Left hindlimb (tissue), 1 donor: ENCODE measurements around the gene ATP2A3.

Experiments used
- DNase-seq: peaks from one replicate; pipeline ENCODE4 v3.0.0-alpha.2; 2018

ATP2A3 gene

DNA sequence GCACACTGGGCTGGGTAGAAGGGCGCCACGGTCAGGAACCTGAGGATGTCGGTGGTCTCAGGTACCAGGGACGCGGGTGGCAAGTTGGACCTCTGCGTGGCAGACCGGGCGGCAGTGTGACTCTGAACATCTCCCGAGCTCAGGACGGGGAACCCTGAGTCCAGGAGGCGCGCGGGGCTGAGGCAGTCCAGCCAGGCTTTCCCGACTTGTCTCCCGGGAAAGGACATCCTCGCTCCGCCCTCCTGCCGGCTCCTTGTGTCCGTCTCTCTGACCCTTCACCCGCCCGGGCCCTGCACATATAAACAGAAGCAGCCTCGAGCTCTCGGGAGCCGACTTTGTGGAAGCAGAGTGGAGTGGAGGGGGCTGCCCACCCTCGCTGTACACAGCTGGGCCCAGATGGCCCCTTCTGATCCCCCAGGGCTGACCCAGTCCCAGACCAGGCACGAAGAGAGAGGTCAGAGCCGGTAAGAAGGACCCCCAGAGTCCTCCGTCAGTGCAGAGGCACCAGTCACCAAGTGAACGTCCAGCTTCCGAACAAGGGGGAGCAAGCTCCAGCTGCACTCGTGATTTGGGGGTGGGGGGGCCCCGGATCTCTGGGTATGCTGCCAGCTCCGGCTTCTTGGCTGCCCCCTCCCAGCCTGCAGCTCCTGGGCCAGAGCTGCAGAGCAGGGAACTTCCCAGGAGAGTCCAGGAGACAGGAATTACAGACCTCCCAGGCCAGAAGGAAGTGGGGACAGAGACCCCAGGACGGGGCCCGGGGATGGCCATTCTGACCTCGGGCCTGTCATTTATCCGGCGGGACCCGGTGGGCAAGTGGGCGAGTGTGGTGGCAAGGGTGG lies 39.5 kb downstream of the ATP2A3 start:
- DNase-seq, result no peak

DNA sequence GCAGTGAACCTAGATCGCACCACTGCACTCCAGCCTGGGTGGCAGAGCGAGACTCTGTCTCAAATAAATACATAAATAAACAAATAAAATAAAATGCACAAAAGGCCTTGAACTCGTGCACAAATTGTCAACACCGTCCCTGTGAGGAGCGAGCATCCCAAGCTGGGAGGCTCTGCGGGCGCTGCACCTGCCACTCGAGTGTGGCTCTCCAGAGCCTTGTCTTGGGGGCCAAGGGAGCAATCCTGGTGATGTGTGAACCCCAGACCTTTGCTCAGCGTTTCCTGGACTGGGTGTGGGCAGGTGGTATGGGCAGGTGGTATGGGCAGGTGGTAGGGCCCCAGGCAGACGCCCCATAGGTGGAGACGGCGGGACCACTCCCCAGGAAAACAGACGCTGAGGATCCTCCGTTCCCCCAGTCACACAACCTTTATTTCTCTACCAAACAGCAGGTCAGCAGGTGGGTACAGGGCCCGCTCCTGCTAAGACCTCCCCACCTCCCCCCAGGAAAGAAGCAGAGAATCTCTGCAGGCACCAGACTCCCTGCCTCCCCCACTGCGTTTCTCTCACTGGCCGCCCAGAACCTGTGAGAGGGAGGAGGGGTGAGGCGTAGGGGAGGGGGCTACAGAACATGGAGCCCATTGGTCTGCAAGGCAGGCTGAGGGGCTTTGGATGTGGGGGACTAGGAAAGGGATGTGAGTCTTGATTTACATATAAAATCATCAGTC lies 40.6 kb downstream of the ATP2A3 start:
- DNase-seq, result no peak

DNA sequence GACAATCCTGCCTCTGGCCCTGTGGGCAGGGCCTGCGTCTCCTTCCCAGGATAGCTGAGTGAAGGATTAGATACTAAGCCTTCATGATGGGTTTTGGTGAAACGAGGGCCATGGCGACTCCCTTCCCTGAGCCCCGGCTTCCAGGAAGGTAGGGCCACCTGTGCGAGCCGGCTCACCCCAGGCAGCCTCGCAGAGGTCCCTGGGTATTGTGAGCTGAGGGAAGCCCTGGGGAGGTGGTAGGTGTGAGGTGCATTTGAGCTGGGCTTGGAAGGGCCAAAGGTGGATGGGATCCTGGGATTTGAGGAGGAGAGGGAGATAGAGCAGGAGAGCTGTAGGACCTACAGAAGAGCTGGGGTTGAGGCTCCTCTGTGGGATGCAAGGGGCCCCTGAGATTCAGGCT lies 41.5 kb downstream of the ATP2A3 start:
- DNase-seq, result no peak

DNA sequence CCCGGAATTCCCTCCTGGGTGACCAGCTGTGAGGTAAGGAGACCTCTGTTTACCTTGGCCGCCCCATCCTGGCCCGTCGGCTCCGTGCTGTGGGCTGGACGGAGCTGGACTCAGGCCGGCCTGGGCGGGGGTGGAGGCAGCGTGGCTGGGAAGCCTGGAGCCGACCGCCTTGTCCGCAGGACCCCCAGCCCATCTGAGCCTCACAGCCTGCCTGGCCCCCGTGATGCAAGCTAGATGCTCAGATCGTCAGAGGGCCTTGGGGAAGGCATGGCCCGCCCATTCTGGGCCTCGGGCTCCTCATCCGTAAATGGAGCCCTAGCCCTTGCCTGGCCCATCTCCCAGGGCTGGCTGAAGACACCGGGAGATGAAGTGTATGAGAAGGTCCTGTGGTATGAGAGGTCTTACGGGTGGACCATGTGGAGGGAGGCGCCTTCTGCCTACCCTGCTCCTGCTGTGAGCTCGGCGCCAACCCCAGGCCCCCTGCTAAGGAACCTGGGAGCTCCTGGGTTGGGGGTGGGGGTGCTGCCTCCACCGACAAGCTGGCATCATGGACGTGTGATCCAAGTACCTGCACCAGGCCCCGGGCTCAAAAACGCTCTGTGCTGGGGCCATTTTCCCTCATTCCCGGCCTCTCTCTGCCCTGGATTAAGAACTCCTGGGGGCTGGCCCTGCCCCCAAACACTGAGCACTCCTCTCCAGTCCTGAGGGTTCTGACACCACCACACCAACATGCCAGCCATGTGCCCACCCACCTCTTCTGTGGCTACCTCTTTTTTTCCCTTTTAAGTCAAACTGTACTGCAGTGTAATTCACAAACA lies 42.5 kb downstream of the ATP2A3 start:
- DNase-seq, result no peak

DNA sequence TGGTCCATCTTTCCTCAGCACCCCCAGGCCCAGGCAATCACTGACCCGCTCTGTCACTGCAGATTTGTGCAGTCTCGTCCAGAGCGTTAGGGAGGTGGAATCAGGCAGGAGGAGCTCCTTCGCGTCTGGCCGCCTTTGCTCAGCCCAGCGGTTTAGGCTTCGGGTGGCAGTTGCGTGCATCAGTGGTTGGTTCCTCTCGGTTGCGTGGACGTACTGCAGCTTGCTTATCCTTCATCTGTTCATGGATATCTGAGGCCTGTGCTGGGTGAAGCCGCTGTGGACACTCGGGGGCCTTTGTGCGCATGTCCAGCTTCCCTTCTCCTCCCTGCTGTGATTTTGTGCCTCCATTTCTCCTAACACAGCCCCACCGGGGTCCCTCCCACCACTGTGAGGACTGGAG lies 43.2 kb downstream of the ATP2A3 start:
- no peak for DNase-seq

DNA sequence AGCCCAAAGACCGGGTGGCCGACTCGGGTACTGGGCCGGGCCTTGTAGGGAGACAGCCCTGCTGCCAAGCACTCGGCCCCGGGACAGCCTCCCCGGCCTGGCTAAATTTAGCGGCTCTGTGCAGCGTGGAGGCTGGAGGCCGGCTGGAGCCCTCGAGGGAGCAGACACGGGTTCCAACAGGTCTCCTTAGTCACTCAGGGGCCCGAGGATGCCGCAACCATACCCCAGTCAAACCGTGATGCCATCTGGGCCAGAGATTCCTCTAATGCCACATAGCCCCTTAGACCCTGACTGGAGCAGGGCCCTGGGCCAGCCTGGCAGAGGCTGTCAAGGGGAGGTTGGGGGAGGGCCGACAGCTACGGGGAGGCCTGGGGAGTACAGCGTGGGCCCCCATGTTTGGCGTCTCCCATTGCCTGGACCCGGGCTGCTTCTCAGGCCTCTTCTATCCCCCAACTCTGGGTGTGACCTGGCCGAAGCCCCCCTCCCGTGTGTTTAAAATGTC lies 45.1 kb downstream of the ATP2A3 start:
- DNase-seq, result no peak

DNA sequence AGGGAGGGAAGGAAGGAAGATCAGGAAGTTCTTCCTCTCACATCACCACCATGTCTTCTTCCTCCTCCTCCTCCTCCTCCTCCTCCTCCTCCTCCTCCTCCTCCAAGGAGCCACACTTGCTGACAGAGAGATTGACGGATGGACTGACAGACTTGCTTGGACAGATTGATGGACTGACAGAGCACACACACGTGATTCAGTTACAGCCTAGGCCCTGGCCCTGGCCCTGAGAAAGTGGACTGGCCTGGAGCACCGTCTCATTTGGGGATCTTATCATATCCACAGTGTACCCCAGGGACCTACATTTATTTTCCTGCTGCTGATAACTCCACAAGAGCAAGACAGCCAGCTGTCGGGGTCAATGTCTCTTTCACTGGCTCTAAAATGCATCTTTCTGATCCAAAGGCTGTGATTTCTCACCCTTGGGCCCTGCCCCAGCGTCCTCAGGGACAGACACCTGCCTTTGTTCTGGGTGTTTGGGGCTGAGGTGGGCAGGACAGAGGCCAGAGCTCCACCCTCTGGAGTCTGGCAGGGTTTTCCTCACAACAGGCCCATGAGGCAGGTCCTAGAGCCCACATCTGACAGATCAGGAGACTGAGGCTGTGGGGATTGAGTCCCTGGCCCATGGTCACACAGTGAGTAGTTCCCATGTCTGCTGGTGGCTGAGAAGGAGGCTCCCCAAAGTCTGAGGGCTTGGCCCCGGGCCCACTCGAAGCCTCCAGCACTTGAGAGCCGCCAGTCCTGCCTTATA lies 45.7 kb downstream of the ATP2A3 start:
- no peak for DNase-seq

DNA sequence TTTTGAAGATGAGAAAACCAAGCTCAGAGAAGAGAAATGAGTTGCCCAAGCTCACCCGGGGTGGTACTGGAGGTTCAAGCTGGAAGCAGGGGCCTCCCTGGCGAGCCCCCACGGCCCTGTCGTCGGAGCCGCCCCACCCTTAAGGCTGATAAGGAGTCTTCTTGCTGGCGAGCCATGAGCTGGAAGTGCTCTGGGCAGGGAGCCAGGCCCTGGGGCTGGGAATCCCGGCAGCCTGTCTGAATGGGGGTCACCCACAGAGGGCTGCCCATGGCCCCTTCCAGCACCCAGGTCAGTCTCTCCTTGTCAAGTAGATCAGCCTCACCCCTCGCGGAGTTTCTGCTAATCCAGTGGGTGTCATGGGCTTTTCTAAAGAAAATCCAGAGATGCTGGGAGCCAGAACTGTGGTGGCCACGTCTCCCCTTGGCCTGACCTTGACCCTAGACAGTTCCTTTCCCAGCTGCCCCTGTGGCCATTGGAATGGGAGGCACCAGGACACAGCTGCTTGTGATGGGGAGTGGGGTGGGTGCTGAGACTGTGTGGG lies 46.8 kb downstream of the ATP2A3 start:
- no peak for DNase-seq

DNA sequence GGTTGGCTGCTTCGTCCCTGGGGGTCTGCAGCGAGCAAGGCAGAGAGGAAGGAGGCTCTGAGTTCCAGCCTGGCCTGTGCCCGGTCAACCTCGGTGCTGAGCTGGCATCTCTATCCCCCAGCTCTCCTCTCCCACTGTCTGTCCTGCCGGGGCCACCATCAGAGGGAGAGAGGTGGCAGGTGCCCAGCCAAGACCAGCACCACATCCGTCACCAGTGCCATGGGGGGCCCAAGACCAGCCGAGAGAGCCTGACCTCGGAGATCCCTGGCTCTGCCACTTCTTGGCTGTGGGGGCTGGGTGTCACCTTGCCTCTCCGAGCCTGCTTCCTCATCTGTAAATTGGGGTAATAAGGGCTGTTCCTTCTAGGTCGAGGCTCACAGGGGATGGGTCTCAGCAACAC lies 47.4 kb downstream of the ATP2A3 start:
- DNase-seq, result no peak

DNA sequence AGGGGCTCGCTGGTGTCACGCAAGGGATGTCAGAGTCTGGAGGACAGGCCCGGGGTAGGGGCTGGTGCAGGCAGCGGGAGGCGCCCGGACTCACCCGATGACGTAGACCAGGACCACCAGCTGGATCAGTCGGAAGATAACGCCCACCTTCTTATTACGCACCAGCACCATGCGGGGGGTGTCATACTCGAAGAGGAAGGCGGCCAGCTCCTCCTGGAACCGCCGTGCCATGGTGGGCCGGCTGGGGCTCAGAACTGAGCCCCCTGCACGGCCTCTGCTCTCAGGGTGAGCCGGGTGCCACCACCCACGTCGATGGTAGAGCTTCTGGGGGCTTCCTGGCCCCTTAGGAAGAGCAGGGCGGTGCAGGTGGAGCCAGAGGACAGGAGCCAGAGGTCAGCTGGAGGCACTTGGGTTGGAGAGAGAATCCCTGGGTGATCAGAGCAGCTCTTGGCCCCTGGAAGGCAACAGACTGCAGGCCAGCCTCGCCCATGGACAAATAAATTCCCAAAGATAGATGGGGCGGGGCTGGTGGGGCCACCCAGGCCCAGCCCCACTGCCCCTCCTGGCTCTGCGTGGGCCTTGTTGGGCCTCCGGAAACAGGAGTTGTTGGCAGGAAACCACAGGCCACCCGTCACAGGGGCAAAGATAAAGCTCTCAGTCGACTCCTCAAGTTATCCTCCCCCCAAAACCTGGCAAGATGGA lies 48.1 kb downstream of the ATP2A3 start, which contains the start of gene P2RX1:
Gene P2RX1 (minus strand): TSS at position 471 of the 702 bp plus-strand sequence. CDS start 240 bp downstream, at position 231.
- no peak for DNase-seq

DNA sequence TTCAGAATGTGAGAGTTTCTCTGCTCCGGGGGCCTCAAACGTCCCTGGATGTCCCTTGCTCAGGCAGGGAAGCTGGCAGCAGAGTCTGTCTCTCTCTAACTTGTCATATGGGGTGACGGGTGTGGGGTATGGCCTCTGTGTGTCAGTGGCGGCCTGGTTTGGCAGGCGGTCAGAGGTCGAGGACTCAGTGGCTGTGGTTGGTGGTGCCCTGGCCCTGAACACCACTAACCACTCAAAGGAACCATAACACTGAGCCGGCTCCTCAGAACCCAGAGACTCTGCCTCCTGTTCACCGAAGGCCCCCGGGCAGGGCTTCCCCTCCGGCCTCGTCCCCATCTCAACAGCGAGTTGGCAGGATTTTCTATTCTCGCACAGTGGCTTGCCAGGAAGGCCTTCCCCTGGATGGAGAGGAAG lies 48.6 kb downstream of the ATP2A3 start:
- no peak for DNase-seq

DNA sequence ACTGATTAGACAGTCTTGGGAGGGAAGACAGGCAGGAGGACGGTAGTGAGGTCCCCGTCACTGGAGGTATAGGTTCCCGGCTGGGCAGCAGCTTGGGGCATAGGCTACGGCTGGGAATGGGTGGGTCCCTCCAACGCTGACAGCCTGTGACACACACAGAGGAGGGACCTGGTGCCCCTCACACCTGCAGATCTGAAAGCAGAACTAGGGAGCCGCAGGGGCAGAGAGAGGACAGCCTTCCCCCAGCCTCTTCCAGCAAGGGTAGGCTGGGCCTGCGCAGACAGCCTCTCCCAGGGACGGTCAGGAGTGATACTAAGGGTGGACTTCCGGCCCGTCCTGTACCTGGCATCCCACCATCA lies 49.9 kb downstream of the ATP2A3 start:
- DNase-seq, result no peak

DNA sequence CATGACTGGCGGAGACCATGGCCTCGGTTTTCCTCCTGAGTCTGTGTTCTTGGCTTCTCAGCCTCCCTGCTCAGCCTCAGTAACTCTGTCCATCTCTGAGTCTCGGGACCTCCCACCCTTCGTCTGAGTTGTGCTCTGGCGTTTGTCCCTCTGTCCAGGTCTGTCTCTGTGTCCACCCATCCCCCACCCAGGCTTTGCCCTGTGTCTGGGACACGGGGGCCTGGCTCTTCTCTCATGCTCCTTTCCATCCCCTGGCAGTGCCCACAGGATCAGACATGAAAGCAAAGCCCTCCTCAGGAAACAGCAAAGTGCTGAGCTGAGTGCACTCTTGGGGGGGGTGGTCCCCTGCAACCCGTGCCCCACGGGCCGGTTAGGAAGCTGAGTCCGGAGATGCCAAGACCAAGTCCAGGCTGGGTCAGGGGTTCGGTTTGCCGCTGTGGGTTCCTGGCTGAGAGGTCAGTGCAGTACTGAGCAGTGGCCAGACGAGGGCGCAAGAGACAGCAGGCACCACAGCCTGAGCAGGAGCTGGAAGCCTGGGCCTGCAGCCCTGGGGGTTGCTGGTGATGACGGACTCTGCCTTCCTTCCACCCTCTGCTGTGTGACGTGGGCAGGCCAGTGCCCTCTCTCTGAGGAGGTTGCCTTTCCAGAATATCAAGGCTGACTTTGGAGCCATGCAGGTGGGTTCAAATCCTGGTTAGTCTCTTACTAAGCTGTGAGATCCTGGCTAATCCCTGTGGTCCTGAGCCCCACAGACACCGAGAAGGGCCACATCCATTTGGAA lies 50.5 kb downstream of the ATP2A3 start:
- peak; percentile 78 for DNase-seq

DNA sequence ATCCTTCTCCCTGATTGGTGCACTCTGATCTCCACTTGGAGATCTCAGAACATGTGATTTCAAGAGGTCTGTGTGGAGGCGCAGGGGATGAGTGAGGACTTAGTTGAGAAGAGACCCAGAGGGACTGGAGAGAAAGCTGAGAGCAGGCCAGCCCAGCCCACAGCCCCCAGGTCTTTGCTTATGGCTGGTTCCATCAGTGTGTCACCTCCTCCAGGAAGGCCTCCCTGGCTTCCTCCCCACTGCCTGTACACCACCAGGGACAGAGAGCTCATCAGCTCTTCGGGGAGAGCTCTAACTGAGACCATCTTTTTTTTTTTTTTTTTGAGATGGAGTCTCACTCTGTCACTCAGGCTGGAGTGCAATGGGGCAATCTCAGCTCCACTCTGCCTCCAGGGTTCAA lies 51.4 kb downstream of the ATP2A3 start:
- DNase-seq, result no peak

DNA sequence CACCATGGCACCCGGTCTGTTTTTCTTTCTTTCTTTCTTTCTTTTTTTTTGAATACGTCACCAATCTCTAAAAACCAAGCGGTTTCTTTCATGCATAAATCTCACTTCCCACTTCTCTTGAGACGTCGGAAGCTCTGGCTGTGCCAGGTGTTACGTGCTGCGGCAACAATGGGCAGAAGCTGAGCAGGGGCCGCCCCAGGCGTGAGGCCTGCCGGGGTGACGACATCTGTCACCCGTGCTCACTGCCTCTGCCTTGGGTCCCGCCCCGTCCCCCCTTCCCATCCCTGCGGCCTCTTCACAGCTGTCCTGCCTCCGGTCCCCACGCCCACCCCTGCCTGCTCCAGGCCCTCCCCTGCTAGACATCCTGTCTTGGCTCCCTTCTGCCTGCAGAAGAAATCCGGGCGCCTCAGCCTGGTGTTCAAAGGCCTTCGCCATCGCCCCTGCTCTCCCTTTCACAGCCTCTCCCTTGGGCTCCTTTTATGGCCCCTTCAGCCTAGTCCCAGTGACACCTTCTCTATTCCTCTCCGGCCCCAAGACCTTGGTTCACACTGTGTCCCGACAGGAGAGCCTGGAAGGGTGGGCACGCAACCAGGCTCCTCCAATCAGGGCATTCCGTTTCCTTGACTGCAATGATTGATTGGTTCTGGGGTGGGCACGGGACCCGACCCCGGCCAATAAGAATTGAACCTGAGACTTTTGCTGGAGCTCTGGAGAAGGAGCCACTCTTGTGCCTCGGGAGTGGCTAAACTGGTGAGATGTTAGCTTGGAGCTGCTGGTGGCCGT lies 52.8 kb downstream of the ATP2A3 start:
- peak; percentile 79 for DNase-seq

DNA sequence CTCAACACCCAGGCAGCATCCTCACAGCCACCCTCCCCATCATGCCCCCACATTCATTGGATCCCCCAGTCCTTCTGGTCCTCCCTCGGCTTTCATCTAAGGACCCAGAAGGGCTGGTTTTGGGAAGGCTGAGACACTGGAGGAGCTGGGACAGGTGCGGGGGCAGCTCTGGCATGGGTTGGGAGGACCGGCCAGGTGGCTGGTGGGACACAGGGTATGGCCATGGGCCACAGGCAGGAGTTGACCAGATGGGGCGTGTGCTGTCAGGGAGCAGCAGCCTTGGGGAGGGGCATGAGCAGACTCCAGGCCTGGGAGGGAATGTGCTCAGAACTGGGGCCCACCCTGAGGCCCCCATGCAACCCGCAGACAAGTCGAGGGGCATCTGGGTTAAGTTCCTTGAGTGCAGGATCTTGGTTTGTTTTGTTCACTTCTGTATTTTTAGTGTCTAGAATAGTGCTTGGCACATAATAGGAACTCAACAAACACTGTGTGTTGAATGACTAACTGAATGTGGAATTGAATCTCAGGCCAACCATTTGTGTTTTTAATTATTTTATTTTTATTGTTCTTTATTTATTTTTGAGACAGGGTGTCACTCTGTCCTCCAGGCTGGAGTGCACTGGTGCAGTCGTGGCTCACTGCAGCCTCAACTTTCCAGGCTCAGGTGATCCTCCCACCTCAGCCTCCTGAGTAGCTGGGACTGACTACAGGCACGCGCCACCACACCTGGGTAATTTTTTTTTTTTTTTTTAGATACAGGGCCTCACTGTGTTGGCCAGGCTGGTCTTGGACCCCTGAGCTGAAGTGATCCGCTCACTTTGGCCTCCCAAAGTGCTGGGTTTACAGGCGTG lies 53.6 kb downstream of the ATP2A3 start:
- DNase-seq, result no peak

DNA sequence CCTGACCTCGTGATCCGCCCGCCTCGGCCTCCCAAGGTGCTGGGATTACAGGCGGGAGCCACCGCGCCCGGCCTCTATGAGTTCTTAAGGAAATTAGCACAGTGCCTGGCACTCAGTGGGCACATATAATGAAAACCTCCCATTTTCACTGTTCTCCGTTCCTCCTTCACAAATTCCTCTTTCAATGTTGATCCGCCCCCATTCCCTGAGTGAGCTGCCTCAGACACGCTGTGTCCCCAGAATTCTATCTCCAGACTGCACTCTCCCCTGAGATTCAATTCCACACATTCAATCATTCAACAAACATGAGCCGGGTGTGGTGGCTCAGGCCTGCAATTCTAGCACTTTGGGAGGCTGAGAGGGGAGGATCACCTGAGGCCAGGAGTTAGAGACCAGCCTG lies 55.0 kb downstream of the ATP2A3 start:
- DNase-seq, result no peak

DNA sequence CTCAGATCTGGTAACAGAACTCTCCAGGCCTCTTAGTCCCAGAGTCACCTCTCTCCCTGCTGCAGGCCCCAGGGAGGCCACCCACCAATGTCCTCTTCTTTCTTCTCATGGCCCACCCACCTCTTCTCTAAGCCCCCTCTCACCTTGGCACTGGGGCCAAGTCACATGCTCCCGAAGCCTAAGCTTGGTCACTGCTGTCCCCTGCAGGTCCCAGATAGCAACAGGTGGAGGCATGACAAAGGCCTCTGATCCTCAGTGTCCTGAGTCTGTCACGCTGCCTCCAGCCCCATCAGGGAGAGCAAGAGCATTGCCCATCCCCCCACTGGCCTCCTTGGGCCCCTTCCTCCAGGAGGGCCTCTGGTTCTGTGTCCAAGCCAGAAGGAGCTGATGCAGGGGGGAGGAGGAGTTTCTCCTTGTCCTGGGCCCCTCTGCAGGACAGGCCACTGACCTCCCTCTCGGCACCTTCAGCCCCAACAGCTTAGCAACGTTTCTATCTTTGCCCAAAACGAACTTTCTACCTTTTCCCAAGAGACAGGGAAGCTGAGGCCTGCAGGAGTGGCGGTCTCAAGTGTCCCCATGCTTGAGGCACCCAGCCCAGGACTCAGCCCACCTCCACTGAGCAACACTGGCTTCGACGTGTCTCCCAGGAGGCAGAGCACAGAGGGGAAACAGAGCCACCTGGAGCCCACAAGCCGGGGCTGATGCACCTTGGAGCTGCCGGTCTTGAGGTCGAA lies 56.6 kb downstream of the ATP2A3 start:
- no peak for DNase-seq
